ENCODE results near the gene OSBPL8. TPM values are rescaled to one million over a fixed set of nuclear protein-coding genes. Genes with fewer than 3 reads are reported as not detected.
A peak's percentile ranks its signal among the peaks of the same experiment; 100 is the strongest.

Gene OSBPL8
- total and polyA plus RNA-seq, 4 donors = 6.9 to 32.5 (median 22.9) TPM

GRCh38 chr12:76346798-76347420 is 212.7 kb downstream of the OSBPL8 start:
- H3K4me1 ChIP-seq (ENCODE audit: control insufficient read depth in 4 of 4, insufficient read depth in 4 of 4, low read length in 3 of 4) = peaks cover 2 to 29% (median 21%) of the 10 kb centered on the region in 4 donors
- TF ChIP-seq JUND (IDR thresholded peaks at IDR 0.05) = no peak
- TF ChIP-seq EGR1 (IDR thresholded peaks at IDR 0.05; ENCODE audit: low read depth in 2 of 2) = no peak
- TF ChIP-seq REST (IDR thresholded peaks at IDR 0.05) = no peak
- TF ChIP-seq SP1 (IDR thresholded peaks at IDR 0.05) = no peak
- peak in 1 of 2 donors; percentile 26 for TF ChIP-seq GABPA (IDR thresholded peaks at IDR 0.05 in 1 of 2, conservative IDR thresholded peaks at IDR 0.05 in 1 of 2)
- no peak for TF ChIP-seq MAX (IDR thresholded peaks at IDR 0.05)
- TF ChIP-seq ZBTB33 (IDR thresholded peaks at IDR 0.05) = no peak
- TF ChIP-seq NR2F2 (IDR thresholded peaks at IDR 0.05) = no peak
- TF ChIP-seq ATF3 (IDR thresholded peaks at IDR 0.05) = no peak
- no peak for TF ChIP-seq RXRA (IDR thresholded peaks at IDR 0.05)
- TF ChIP-seq TAF1 (conservative IDR thresholded peaks at IDR 0.05) = no peak
- TF ChIP-seq FOXA2 (IDR thresholded peaks at IDR 0.05) = no peak
- TF ChIP-seq RAD21 (IDR thresholded peaks at IDR 0.05) = peak; percentile 81 to 92
- peak; percentile 31 for TF ChIP-seq CTCF (IDR thresholded peaks at IDR 0.05; ENCODE audit: low read depth, low read length, missing input control)
- TF ChIP-seq HNF4G (IDR thresholded peaks at IDR 0.05) = no peak
- no peak for TF ChIP-seq HNF4A (conservative IDR thresholded peaks at IDR 0.05)
- no peak for TF ChIP-seq FOXA1 (IDR thresholded peaks at IDR 0.05)
- TF ChIP-seq YY1 (IDR thresholded peaks at IDR 0.05) = peak; percentile 16
- no peaks in the 10 kb centered on the region for H3K27me3 ChIP-seq (ENCODE audit: control insufficient read depth in 4 of 4, insufficient read depth in 4 of 4, low read length in 3 of 4)
- 47% methylated on average over 4 of the region's 4 CpGs for WGBS
- H3K4me3 ChIP-seq (ENCODE audit: low read depth in 1 of 3, low read length in 3 of 3) = peak overlapping the region; percentile 81 to 97 (median 91)
- peak overlapping the region in 1 of 2 donors; percentile 23 for H3K27ac ChIP-seq (ENCODE audit: low read depth in 1 of 2, low read length in 2 of 2)
- DNase-seq (ENCODE audit: low spot score) = no peak
- no peak overlapping the region for H3K9ac ChIP-seq (ENCODE audit: low read depth in 1 of 2, low read length in 2 of 2)
- H3K36me3 ChIP-seq (ENCODE audit: control insufficient read depth in 4 of 4, insufficient read depth in 3 of 4, low read depth in 1 of 4, low read length in 3 of 4) = no peaks in the 10 kb centered on the region
- H3K9me3 ChIP-seq (ENCODE audit: control insufficient read depth in 4 of 4, low read length in 3 of 4) = no peaks in the 10 kb centered on the region

Measured in liver (tissue), 9 donors.